ENCODE data around the gene PKN1. TPM values are rescaled to one million over a fixed set of nuclear protein-coding genes. Genes with fewer than 3 reads are reported as not detected.
A peak's percentile ranks its signal among the peaks of the same experiment; 100 is the strongest.

PKN1 gene
- total and polyA plus RNA-seq, 10 of the 15 experiments (the other 5 are each of a cell fraction or from before 2014, with no cell fraction given) = 1.0 to 189 (median 52.7) TPM

GRCh38 chr19:14467816-14468215 is 34.7 kb downstream of the PKN1 start:
- TF ChIP-seq RAD21 (IDR thresholded peaks at IDR 0.05; ENCODE audit: insufficient read depth, low read depth, low read length) (0 out of 2 replicates have a peak, but pooled peaks have one; percentile 23), ZNF24 (IDR thresholded peaks at IDR 0.05) (no peak)

GRCh38 chr19:14470031-14470876 is 37.1 kb downstream of the PKN1 start:
- ChIA-PET SMC1A (ENCODE audit: uncharacterized antibody, unreplicated experiment) (no interaction called here), RAD21 (ENCODE audit: unreplicated experiment) (no interaction called here), POLR2A (no interaction called here), CTCF (no interaction called here)
- Histone ChIP-seq H3K9me3 (replicated peaks; ENCODE audit: control insufficient read depth, insufficient read depth, low read length) (no peaks in the 10 kb centered on the region), H4K20me1 (ENCODE audit: control insufficient read depth, insufficient read depth) (no peaks in the 10 kb centered on the region), H2AFZ (ENCODE audit: control insufficient read depth, low read depth, low read length) (no peak overlapping the region), H3K9ac (ENCODE audit: control insufficient read depth, insufficient read depth, low read length) (no peak overlapping the region), H3K36me3 (ENCODE audit: control insufficient read depth in 2 of 2, insufficient read depth in 2 of 2, low read length in 1 of 2) (peaks cover 3 to 7% of the 10 kb centered on the region in 2 experiments; a peak in 3 of 4 replicates), H3K27me3 (replicated peaks in 1 of 2; ENCODE audit: control insufficient read depth in 2 of 2, insufficient read depth in 2 of 2, low read length in 1 of 2) (peaks cover 5 to 6% of the 10 kb centered on the region in 2 experiments; a peak in 3 of 4 replicates), H3K4me3 (no peak overlapping the region), H3K27ac (ENCODE audit: control insufficient read depth, insufficient read depth) (no peak overlapping the region), H3K79me2 (ENCODE audit: control insufficient read depth, insufficient read depth, low read length) (no peaks in the 10 kb centered on the region), H3K4me2 (ENCODE audit: control insufficient read depth, insufficient read depth) (no peak overlapping the region), H3K4me1 (ENCODE audit: control insufficient read depth, insufficient read depth, low read length) (no peaks in the 10 kb centered on the region)
- in situ Hi-C loops (cut with MboI) (no loop called here), intact Hi-C loops (cut with micrococcal nuclease; ENCODE audit: unreplicated experiment) (loop anchor here (5.0 to 10.0 kb wide), 3 partner anchors 38 to 115 kb away; partner anchors contain the start of genes DDX39A and PKN1)
- FAIRE-seq (no peak), ATAC-seq (no peak), DNase-seq (ENCODE audit: low read depth, low spot score) (no peak)
- TSS peak; percentile 62 for BruUV-seq (replicated peaks)
- WGBS (ENCODE audit: insufficient coverage, insufficient replicate concordance, low lambda C conversion rate, missing lambda C conversion rate) = 87% methylated on average over 31 of the region's 32 CpGs
- TF ChIP-seq RUNX3 (IDR thresholded peaks at IDR 0.05; ENCODE audit: low read length) (no peak), ETV6 (conservative IDR thresholded peaks at IDR 0.05 in 1 of 2, IDR thresholded peaks at IDR 0.05 in 1 of 2; ENCODE audit: borderline replicate concordance in 1 of 2, low read depth in 1 of 2) (no peak), TBL1XR1 (IDR thresholded peaks at IDR 0.05; ENCODE audit: low read depth, low read length) (no peak), ESRRA (IDR thresholded peaks at IDR 0.05; ENCODE audit: low read length) (no peak), DPF2 (IDR thresholded peaks at IDR 0.05) (no peak), STAT3 (IDR thresholded peaks at IDR 0.05; ENCODE audit: low read depth, low read length) (no peak), NBN (IDR thresholded peaks at IDR 0.05) (no peak), SUPT20H (IDR thresholded peaks at IDR 0.05; ENCODE audit: borderline replicate concordance, control insufficient read depth, low read depth, low read length) (no peak), IKZF1 (conservative IDR thresholded peaks at IDR 0.05) (no peak), BCLAF1 (IDR thresholded peaks at IDR 0.05) (no peak), POLR2A (IDR thresholded peaks at IDR 0.05; ENCODE audit: low read depth, low read length) (no peak), ZNF384 (IDR thresholded peaks at IDR 0.05; ENCODE audit: borderline replicate concordance, low read depth, low read length) (no peak)

More at GRCh38 chr19:14467816-14468215, 34.7 kb downstream of the PKN1 start:
- Histone ChIP-seq H3K9ac (ENCODE audit: control insufficient read depth, insufficient read depth, low read length) (no peak overlapping the region), H3K27ac (ENCODE audit: control insufficient read depth, insufficient read depth) (no peak overlapping the region), H3K36me3 (ENCODE audit: control insufficient read depth in 2 of 2, insufficient read depth in 2 of 2, low read length in 1 of 2) (peaks cover 7 to 8% of the 10 kb centered on the region in 2 experiments; a peak in 3 of 4 replicates), H3K79me2 (ENCODE audit: control insufficient read depth, insufficient read depth, low read length) (no peaks in the 10 kb centered on the region), H3K4me3 (no peak overlapping the region), H2AFZ (ENCODE audit: control insufficient read depth, low read depth, low read length) (no peak overlapping the region), H3K4me1 (ENCODE audit: control insufficient read depth, insufficient read depth, low read length) (no peaks in the 10 kb centered on the region), H3K4me2 (ENCODE audit: control insufficient read depth, insufficient read depth) (no peak overlapping the region), H3K9me3 (replicated peaks; ENCODE audit: control insufficient read depth, insufficient read depth, low read length) (no peaks in the 10 kb centered on the region), H3K27me3 (replicated peaks in 1 of 2; ENCODE audit: control insufficient read depth in 2 of 2, insufficient read depth in 2 of 2, low read length in 1 of 2) (peaks cover 0 to under 1% of the 10 kb centered on the region in 2 experiments; a peak in 2 of 4 replicates), H4K20me1 (ENCODE audit: control insufficient read depth, insufficient read depth) (no peaks in the 10 kb centered on the region)
- BruUV-seq (replicated peaks) = no TSS peak
- ChIA-PET RAD21 (ENCODE audit: unreplicated experiment) (interaction anchor here (1.2 kb wide), 1 partner anchor 38 kb away, joined by 3 read pairs; no protein-coding TSS in a partner anchor), POLR2A (no interaction called here), SMC1A (ENCODE audit: uncharacterized antibody, unreplicated experiment) (no interaction called here), CTCF (interaction anchor here (0.9 to 2.4 kb wide), 9 partner anchors 10 to 331 kb away, joined by 3 to 8 read pairs (median 3); partner anchors contain the start of gene ASF1B)
- no peak for ATAC-seq
- 39% methylated on average over 9 of the region's 9 CpGs for WGBS (ENCODE audit: insufficient coverage, insufficient replicate concordance, low lambda C conversion rate, missing lambda C conversion rate)
- no peak for FAIRE-seq
- intact Hi-C loops (cut with micrococcal nuclease; ENCODE audit: unreplicated experiment) (no loop called here), in situ Hi-C loops (cut with MboI) (no loop called here)
- DNase-seq (ENCODE audit: low read depth, low spot score) = no peak

Data from GM12878 (cell line).